Duodenal mucosa (tissue), 2 donors: ENCODE data around the gene DOK5.

Experiments
- H3K27ac ChIP-seq: one replicate; pipeline ENCODE4 v1.7.0; 2013; ENCODE audit warnings: low read depth, low read length
- H3K27me3 ChIP-seq, 2 donors: one replicate each; pipeline ENCODE4 v1.7.0; 2013; ENCODE audit warnings: low read length in 2 of 2, control low read depth in 1 of 2; ENCODE audit not compliant: insufficient read depth in 2 of 2, control insufficient read depth in 1 of 2
- H3K36me3 ChIP-seq, 2 donors: one replicate each; pipeline ENCODE4 v1.7.0; 2013; ENCODE audit warnings: low read length in 2 of 2, control low read depth in 1 of 2; ENCODE audit not compliant: insufficient read depth in 2 of 2, control insufficient read depth in 1 of 2
- H3K4me1 ChIP-seq, 2 donors: one replicate each; pipeline ENCODE4 v1.7.0; 2013; ENCODE audit warnings: low read length in 2 of 2, control low read depth in 1 of 2; ENCODE audit not compliant: insufficient read depth in 2 of 2, control insufficient read depth in 1 of 2
- H3K4me3 ChIP-seq, 2 donors: one replicate each; pipeline ENCODE4 v1.7.0; 2013; ENCODE audit warnings: low read length in 2 of 2, low read depth in 1 of 2
- H3K9ac ChIP-seq, 2 donors: one replicate each; pipeline ENCODE4 v1.7.0; 2013; ENCODE audit warnings: low read length in 2 of 2, low read depth in 1 of 2
- H3K9me3 ChIP-seq, 2 donors: one replicate each; pipeline ENCODE4 v1.7.0; 2013; ENCODE audit warnings: low read length in 2 of 2, control low read depth in 1 of 2; ENCODE audit not compliant: control insufficient read depth in 1 of 2

Gene DOK5

GRCh38 chr20:54698373-54698772, 223.0 kb downstream of the DOK5 start:
- Histone ChIP-seq H3K9ac (no peak overlapping the region), H3K27me3 (no peaks in the 10 kb centered on the region), H3K27ac (no peak overlapping the region), H3K4me1 (no peaks in the 10 kb centered on the region), H3K36me3 (no peaks in the 10 kb centered on the region), H3K4me3 (no peak overlapping the region), H3K9me3 (no peaks in the 10 kb centered on the region)
